Osteoblast (primary cell): Measurements from ENCODE around the gene TSPAN2. TPM values are rescaled to one million over a fixed set of nuclear protein-coding genes. Genes with fewer than 3 reads are reported as not detected.
A peak's percentile ranks its signal among the peaks of the same experiment; 100 is the strongest.

ENCODE experiments used
- DNase-seq: peaks from one replicate; pipeline ENCODE4 v3.0.0; 2011; ENCODE audit warnings: low spot score, mixed read lengths; ENCODE audit not compliant: insufficient read length; ENCODE audit errors: missing footprints
- H2AFZ ChIP-seq: 2 replicates; pipeline ENCODE4 v1.6.0; 2011; ENCODE audit warnings: mild to moderate bottlenecking, low read length
- H3K27ac ChIP-seq: 2 replicates; pipeline ENCODE4 v1.5.1; 2011; ENCODE audit warnings: mild to moderate bottlenecking, low read depth, low read length, moderate library complexity
- H3K27me3 ChIP-seq: 2 replicates; pipeline ENCODE4 v1.6.0; 2012; ENCODE audit warnings: mild to moderate bottlenecking, control low read depth, inconsistent platforms, low read length, moderate library complexity; ENCODE audit not compliant: insufficient read depth
- H3K36me3 ChIP-seq: 2 replicates; pipeline ENCODE4 v1.5.1; 2011; ENCODE audit warnings: mild to moderate bottlenecking, low read length, control low read depth, moderate library complexity; ENCODE audit not compliant: insufficient read depth
- H3K4me1 ChIP-seq: 2 replicates; pipeline ENCODE4 v1.5.1; 2011; ENCODE audit warnings: mild to moderate bottlenecking, low read length, control low read depth, moderate library complexity; ENCODE audit not compliant: insufficient read depth
- H3K4me2 ChIP-seq: 2 replicates; pipeline ENCODE4 v1.6.0; 2011; ENCODE audit warnings: mild to moderate bottlenecking, low read length; ENCODE audit not compliant: insufficient read depth
- H3K4me3 ChIP-seq: fragments of 200-600 bp; sonication (generic); 3 replicates; pipeline ENCODE4 v1.5.1; 2012; ENCODE audit warnings: mild to moderate bottlenecking, low read length, inconsistent platforms; ENCODE audit not compliant: insufficient read depth
- H3K79me2 ChIP-seq: 2 replicates; pipeline ENCODE4 v1.6.0; 2012; ENCODE audit warnings: mild to moderate bottlenecking, low read length, control low read depth, inconsistent platforms; ENCODE audit not compliant: insufficient read depth
- H3K9me3 ChIP-seq: 2 replicates; pipeline ENCODE4 v1.5.1; 2011; ENCODE audit warnings: low read depth, low read length, control low read depth
- H4K20me1 ChIP-seq: 2 replicates; pipeline ENCODE4 v1.6.0; 2012; ENCODE audit warnings: mild to moderate bottlenecking, low read length, control low read depth; ENCODE audit not compliant: insufficient read depth
- total RNA-seq: library from RNA; depleted of rRNA; stranded (reverse); fragments of >200 nt; gene quantifications from 2 replicates; pipeline ENCODE4 v1.2.3, GENCODE V29; 2012
- TF ChIP-seq, protein P1 (sequence below): IDR thresholded peaks from 2 replicates; pipeline ENCODE4 v1.5.1; 2011; ENCODE audit warnings: mild to moderate bottlenecking, low read depth, low read length, moderate library complexity; ENCODE audit errors: extremely low read depth

TSPAN2 gene
- total RNA-seq, 1 donor = 1.4 TPM

DNA sequence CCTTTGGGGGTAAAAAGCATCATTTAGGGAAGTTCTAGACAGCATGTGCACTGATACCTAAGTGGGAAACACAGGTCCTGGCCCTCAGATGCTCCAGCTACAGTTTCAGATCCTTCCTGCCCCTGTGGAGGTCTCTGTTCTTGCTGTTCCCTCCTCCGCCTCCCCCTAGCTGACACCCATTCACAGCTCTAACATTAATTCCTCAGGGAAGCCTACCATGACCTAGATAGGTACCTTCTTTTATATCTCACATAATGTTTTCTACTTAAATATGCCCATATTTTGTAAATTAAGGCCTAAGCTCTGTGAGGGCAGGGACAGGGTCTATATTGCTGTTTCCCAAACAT is 11.3 kb downstream of the TSPAN2 start:
- Histone ChIP-seq H3K79me2 (no peaks in the 10 kb centered on the region), H4K20me1 (no peaks in the 10 kb centered on the region), H3K27ac (no peak overlapping the region), H3K9me3 (no peaks in the 10 kb centered on the region), H3K36me3 (no peaks in the 10 kb centered on the region), H3K4me3 (no peak overlapping the region), H2AFZ (no peak overlapping the region), H3K4me2 (no peak overlapping the region), H3K4me1 (peaks cover 36% of the 10 kb centered on the region), H3K27me3 (no peaks in the 10 kb centered on the region)
- no peak for DNase-seq
- TF ChIP-seq, protein P1, sequence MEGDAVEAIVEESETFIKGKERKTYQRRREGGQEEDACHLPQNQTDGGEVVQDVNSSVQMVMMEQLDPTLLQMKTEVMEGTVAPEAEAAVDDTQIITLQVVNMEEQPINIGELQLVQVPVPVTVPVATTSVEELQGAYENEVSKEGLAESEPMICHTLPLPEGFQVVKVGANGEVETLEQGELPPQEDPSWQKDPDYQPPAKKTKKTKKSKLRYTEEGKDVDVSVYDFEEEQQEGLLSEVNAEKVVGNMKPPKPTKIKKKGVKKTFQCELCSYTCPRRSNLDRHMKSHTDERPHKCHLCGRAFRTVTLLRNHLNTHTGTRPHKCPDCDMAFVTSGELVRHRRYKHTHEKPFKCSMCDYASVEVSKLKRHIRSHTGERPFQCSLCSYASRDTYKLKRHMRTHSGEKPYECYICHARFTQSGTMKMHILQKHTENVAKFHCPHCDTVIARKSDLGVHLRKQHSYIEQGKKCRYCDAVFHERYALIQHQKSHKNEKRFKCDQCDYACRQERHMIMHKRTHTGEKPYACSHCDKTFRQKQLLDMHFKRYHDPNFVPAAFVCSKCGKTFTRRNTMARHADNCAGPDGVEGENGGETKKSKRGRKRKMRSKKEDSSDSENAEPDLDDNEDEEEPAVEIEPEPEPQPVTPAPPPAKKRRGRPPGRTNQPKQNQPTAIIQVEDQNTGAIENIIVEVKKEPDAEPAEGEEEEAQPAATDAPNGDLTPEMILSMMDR = no peak

DNA sequence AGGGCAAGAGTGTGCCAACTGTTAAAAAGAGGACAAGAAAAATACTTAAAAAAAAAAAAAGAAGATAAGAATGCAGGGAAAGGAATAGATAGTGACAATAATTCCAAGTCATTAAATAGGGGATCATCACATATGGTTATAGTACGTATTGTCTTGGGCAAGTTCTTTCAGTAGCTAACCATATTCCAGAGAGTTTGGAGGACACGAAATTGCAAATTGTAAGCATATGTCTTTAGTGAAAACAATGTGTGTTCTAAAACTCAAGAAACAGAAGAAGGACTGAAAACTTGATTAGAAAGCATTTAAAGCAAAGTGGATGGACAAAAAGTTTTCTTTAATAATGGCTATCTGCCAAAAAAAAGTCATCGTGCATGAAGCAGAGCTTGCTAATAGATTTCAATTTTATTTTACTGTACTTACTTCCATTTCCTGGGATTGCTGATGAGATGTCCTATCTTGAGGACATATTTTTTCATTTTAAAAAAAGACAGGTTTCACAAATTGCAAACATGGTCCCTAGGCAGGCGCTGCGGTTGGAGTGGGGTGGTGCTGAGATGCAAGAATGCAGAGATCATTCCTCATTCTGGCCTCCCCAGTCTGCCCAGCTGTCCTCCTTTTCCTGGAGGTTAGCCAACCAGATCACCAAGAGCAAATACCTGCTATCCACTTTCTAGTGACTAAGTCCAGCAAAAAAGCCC is 11.9 kb downstream of the TSPAN2 start:
- H3K27me3 ChIP-seq = no peaks in the 10 kb centered on the region
- no peaks in the 10 kb centered on the region for H3K36me3 ChIP-seq
- TF ChIP-seq, protein P1 = no peak
- no peak for DNase-seq
- H3K4me1 ChIP-seq = peaks cover 41% of the 10 kb centered on the region
- no peak overlapping the region for H3K4me2 ChIP-seq
- no peak overlapping the region for H3K4me3 ChIP-seq
- H3K79me2 ChIP-seq = no peaks in the 10 kb centered on the region
- H3K27ac ChIP-seq = no peak overlapping the region
- no peaks in the 10 kb centered on the region for H4K20me1 ChIP-seq
- no peaks in the 10 kb centered on the region for H3K9me3 ChIP-seq
- H2AFZ ChIP-seq = no peak overlapping the region

DNA sequence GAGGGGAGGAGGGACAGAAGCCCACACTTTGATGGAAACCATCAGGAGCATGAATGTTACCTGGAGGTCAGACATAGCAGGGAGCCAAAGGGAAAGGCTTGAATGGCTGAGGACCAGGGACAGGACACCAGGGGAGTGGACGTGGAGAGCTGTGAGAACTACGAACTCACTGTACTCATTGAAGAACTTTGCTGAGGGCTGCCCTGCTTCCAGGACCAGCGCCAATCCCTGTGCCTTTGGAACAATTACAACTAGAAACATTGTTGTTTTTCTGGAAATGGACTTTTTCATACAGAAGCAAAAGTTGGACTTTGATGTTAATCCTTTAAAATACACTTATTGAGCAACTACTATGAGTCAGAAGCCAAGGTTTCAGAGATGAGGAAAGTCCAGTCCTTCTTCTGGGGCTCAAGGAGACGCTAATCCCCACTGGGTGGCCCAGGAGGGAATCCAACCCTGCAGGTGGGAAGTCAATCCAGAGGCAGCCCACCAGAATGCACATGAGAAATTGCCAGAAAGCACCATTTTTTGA is 12.9 kb downstream of the TSPAN2 start:
- H3K9me3 ChIP-seq = no peaks in the 10 kb centered on the region
- H3K36me3 ChIP-seq = no peaks in the 10 kb centered on the region
- no peaks in the 10 kb centered on the region for H4K20me1 ChIP-seq
- no peaks in the 10 kb centered on the region for H3K79me2 ChIP-seq
- no peak overlapping the region for H3K27ac ChIP-seq
- no peak for DNase-seq
- TF ChIP-seq, protein P1 = no peak
- no peak overlapping the region for H2AFZ ChIP-seq
- H3K4me1 ChIP-seq = peaks cover 43% of the 10 kb centered on the region
- no peak overlapping the region for H3K4me3 ChIP-seq
- no peaks in the 10 kb centered on the region for H3K27me3 ChIP-seq
- peak overlapping the region; percentile 17 for H3K4me2 ChIP-seq

DNA sequence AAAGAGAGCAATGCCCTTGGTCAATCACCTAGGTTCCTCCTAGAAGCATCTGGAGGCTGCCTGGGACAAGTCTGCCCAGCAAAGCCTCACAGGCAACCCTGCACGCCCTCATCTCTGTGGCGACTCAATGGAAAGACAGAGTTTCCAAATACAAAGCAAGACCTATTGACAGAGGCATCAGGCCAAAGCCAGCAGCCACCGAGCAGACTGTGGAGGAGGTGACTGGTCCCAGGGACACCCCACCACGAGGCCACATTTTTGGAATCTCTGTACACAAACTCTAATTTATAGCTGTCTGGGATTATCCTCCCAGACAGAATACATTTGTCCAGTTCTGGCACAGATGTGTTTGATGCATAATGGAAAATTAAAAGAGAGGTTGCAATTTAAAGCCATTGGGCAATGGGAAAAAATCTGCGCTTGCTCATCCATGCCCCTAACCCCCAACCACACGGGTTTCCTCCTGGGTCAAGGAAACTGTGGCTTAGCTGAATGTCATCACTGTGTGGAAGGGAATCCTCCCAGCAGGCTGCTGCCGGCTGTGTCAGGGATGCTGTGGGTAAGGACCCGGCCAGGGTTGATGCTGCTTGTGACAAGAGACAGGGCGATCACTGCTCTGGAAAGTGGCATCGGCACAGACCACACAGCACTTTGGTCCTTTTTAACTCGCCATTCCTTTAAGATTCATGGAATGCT is 14.3 kb downstream of the TSPAN2 start:
- Histone ChIP-seq H3K4me2 (peak overlapping the region; percentile 10), H3K4me1 (peaks cover 49% of the 10 kb centered on the region), H3K4me3 (no peak overlapping the region), H3K27me3 (no peaks in the 10 kb centered on the region), H2AFZ (no peak overlapping the region), H3K36me3 (no peaks in the 10 kb centered on the region), H4K20me1 (no peaks in the 10 kb centered on the region), H3K27ac (peak overlapping the region; percentile 27), H3K9me3 (no peaks in the 10 kb centered on the region), H3K79me2 (no peaks in the 10 kb centered on the region)
- peak; percentile 89 for DNase-seq
- TF ChIP-seq, protein P1 = no peak
